GM12892 (cell line): ENCODE results near the gene PTX4.

Experiments used
- POLR2A ChIP-seq: IDR thresholded peaks from 2 replicates; pipeline ENCODE4 v1.6.1; 2011; ENCODE audit warnings: low read depth, low read length, control low read depth
- TAF1 ChIP-seq: IDR thresholded peaks from 2 replicates; pipeline ENCODE4 v1.6.1; 2011; ENCODE audit warnings: low read depth, mild to moderate bottlenecking, control low read depth, low read length, borderline replicate concordance

DNA sequence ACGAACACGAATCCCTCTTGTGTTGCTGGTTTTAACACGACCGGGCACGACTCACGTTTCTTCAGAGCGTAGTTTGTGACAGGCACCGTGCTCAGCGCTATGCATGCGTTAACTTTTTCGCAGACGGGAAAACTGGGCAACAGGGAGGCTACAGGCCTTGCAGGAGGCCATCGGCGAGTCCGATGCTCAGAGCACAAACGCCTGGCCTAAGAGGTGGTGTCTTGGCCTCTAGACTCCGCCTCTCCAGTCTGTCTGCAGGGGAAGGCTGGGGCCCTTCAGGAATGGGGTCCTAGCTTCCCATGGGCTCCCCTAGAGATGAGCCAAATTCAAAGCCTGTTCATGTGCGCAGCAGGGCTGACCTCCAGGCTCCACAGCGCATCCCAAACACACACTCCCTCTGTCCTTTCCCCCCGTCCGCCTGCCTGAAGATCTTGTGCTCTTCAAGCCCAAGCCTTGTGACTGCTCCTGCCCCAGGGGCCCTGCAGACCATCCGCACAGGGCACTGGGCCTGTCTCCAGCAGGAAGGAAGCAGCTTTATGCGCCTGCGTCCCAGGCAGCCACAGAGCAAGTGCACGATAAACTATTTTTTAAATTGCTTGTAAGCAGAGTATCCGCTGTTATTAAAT is 17.1 kb downstream of the PTX4 start:
- TF ChIP-seq TAF1 (no peak), POLR2A (no peak)
